WTC11 (cell line): ENCODE measurements around the gene PA2G4. TPM values are rescaled to one million over a fixed set of nuclear protein-coding genes. Genes with fewer than 3 reads are reported as not detected.

Experiments used
- ATAC-seq: fragments of 200-7000 bp; cut with Tn5 transposase; 2 replicates; pipeline ENCODE4 v1.10.0; 2021; ENCODE audit warnings: mild to moderate bottlenecking, moderate library complexity
- CTCF ChIA-PET: fragments of 300-600 bp; sonication (Branson Sonifier 250); formaldehyde crosslinking; loops from one replicate; lab custom pipeline; 2021; ENCODE audit warnings: antibody characterized with exemption; lab: Charles Lee
- POLR2A ChIA-PET: fragments of 350-600 bp; sonication (Branson Sonifier 250); formaldehyde crosslinking; loops from one replicate; lab custom pipeline; 2021; ENCODE audit warnings: antibody characterized with exemption; lab: Charles Lee
- DNase-seq: peaks from one replicate; pipeline ENCODE4 v3.0.0; 2021; ENCODE audit warnings: low spot score
- H3K27ac Mint-ChIP-seq: 2 replicates; pipeline ENCODE4 v1.8.0; 2021; ENCODE audit warnings: mixed read lengths
- H3K27me3 Mint-ChIP-seq: 2 replicates; pipeline ENCODE4 v1.8.0; 2021; ENCODE audit warnings: low read depth, mild to moderate bottlenecking, moderate library complexity, mixed read lengths
- H3K36me3 Mint-ChIP-seq: 2 replicates; pipeline ENCODE4 v1.8.0; 2021; ENCODE audit warnings: mixed read lengths
- H3K4me1 Mint-ChIP-seq: 2 replicates; pipeline ENCODE4 v1.8.0; 2022; ENCODE audit warnings: mixed read lengths
- H3K4me3 Mint-ChIP-seq: 2 replicates; pipeline ENCODE4 v1.8.0; 2021; ENCODE audit warnings: mild to moderate bottlenecking, moderate library complexity, mixed read lengths
- H3K9me3 Mint-ChIP-seq: 2 replicates; pipeline ENCODE4 v1.8.0; 2021; ENCODE audit warnings: mixed read lengths
- CBFB ChIP-seq: sonication (generic); formaldehyde crosslinking; IDR thresholded peaks from 2 replicates; pipeline ENCODE4 v1.8.1; 2022; ENCODE audit warnings: mild to moderate bottlenecking, low read depth, missing genetic modification reagents
- CTCF ChIP-seq: fragments of 200-600 bp; IDR thresholded peaks from 2 replicates; pipeline ENCODE4 v1.8.0; 2022; ENCODE audit warnings: antibody characterized with exemption
- ETV6 ChIP-seq: sonication (generic); formaldehyde crosslinking; IDR thresholded peaks from 2 replicates; pipeline ENCODE4 v1.8.1; 2022; ENCODE audit warnings: mild to moderate bottlenecking, missing genetic modification reagents
- FOXP4 ChIP-seq: sonication (generic); formaldehyde crosslinking; IDR thresholded peaks from 2 replicates; pipeline ENCODE4 v1.8.0; 2022; ENCODE audit warnings: mild to moderate bottlenecking, missing genetic modification reagents
- MYBL2 ChIP-seq: sonication (generic); formaldehyde crosslinking; IDR thresholded peaks from 2 replicates; pipeline ENCODE4 v1.8.1; 2023; ENCODE audit warnings: mild to moderate bottlenecking, moderate library complexity, missing genetic modification reagents
- NFATC4 ChIP-seq: fragments of 250-450 bp; sonication (Bioruptor Pico); IDR thresholded peaks from 2 replicates; pipeline ENCODE4 v1.9.0; 2021; ENCODE audit warnings: mild to moderate bottlenecking
- OVOL2 ChIP-seq: fragments of 250-450 bp; sonication (Bioruptor Pico); IDR thresholded peaks from 2 replicates; pipeline ENCODE4 v1.9.0; 2021; ENCODE audit warnings: mild to moderate bottlenecking, borderline replicate concordance
- SP1 ChIP-seq: sonication (generic); formaldehyde crosslinking; conservative IDR thresholded peaks from 2 replicates; pipeline ENCODE4 v1.8.1; 2022; ENCODE audit warnings: missing genetic modification reagents
- ZNF416 ChIP-seq: fragments of 250-450 bp; sonication (Bioruptor Pico); IDR thresholded peaks from 2 replicates; pipeline ENCODE4 v1.9.0; 2021; ENCODE audit warnings: mild to moderate bottlenecking, inconsistent platforms
- ZNF532 ChIP-seq: fragments of 250-450 bp; sonication (Bioruptor Pico); IDR thresholded peaks from 2 replicates; pipeline ENCODE4 v1.9.0; 2021; ENCODE audit warnings: mild to moderate bottlenecking, borderline replicate concordance
- ZNF671 ChIP-seq: fragments of 250-450 bp; sonication (Bioruptor Pico); IDR thresholded peaks from 2 replicates; pipeline ENCODE4 v1.8.0; 2021; ENCODE audit warnings: mild to moderate bottlenecking
- total RNA-seq: library from RNA; stranded (reverse); gene quantifications from 3 replicates; pipeline ENCODE4 v1.2.3, GENCODE V29; 2021
- TF ChIP-seq, protein P1 (sequence below): fragments of 250-450 bp; sonication (Bioruptor Pico); IDR thresholded peaks from 2 replicates; pipeline ENCODE4 v1.9.0; 2021; ENCODE audit warnings: mild to moderate bottlenecking
- TF ChIP-seq, protein P2 (sequence below): sonication (generic); formaldehyde crosslinking; IDR thresholded peaks from 2 replicates; pipeline ENCODE4 v1.8.1; 2022; ENCODE audit warnings: mild to moderate bottlenecking, missing genetic modification reagents, moderate library complexity, borderline replicate concordance
- TF ChIP-seq, protein P3 (sequence below): sonication (generic); formaldehyde crosslinking; IDR thresholded peaks from 2 replicates; pipeline ENCODE4 v1.8.1; 2022; ENCODE audit warnings: mild to moderate bottlenecking, moderate library complexity, missing genetic modification reagents

PA2G4 gene
- total RNA-seq, 1 experiment from 2014 or later = 249 TPM

GRCh38 chr12:56158029-56158925, 53.9 kb downstream of the PA2G4 start, which contains the start of gene MYL6 (continued):
- no peak for TF ChIP-seq FOXP4 (CRISPR knock-in tag)

GRCh38 chr12:56158926-56159461, 54.6 kb downstream of the PA2G4 start:
- Mint-ChIP-seq H3K4me3 (peak overlapping the region; percentile 96), H3K4me1 (peaks cover 49% of the 10 kb centered on the region), H3K27me3 (no peaks in the 10 kb centered on the region), H3K27ac (peak overlapping the region; percentile 93), H3K9me3 (no peaks in the 10 kb centered on the region), H3K36me3 (peaks cover 56% of the 10 kb centered on the region)
- ChIA-PET CTCF (interaction anchor here (0.8 to 2.2 kb wide), 9 partner anchors 29 to 107 kb away, joined by 3 to 11 read pairs (median 5); partner anchors contain the start of genes ESYT1, RNF41, SMARCC2 and ZC3H10), POLR2A (interaction anchor here (1.0 to 7.2 kb wide), 9 partner anchors 16 to 201 kb away, joined by 3 to 104 read pairs (median 8); partner anchors contain the start of genes ERBB3, ESYT1, PA2G4 and RNF41)
- ATAC-seq (peak; percentile 34), DNase-seq (peak; percentile 72)
- TF ChIP-seq, protein P1, sequence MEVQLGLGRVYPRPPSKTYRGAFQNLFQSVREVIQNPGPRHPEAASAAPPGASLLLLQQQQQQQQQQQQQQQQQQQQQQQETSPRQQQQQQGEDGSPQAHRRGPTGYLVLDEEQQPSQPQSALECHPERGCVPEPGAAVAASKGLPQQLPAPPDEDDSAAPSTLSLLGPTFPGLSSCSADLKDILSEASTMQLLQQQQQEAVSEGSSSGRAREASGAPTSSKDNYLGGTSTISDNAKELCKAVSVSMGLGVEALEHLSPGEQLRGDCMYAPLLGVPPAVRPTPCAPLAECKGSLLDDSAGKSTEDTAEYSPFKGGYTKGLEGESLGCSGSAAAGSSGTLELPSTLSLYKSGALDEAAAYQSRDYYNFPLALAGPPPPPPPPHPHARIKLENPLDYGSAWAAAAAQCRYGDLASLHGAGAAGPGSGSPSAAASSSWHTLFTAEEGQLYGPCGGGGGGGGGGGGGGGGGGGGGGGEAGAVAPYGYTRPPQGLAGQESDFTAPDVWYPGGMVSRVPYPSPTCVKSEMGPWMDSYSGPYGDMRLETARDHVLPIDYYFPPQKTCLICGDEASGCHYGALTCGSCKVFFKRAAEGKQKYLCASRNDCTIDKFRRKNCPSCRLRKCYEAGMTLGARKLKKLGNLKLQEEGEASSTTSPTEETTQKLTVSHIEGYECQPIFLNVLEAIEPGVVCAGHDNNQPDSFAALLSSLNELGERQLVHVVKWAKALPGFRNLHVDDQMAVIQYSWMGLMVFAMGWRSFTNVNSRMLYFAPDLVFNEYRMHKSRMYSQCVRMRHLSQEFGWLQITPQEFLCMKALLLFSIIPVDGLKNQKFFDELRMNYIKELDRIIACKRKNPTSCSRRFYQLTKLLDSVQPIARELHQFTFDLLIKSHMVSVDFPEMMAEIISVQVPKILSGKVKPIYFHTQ (CRISPR knock-in tag) = peak; percentile 22; the same call in 1 of the 2 replicates
- 0 out of 2 replicates have a peak, but pooled peaks have one; percentile 55 for TF ChIP-seq ZNF671 (CRISPR knock-in tag)
- TF ChIP-seq NFATC4 (CRISPR knock-in tag) = peak; percentile 73; the same call in 1 of the 2 replicates
- TF ChIP-seq CBFB (CRISPR knock-in tag) = no peak
- TF ChIP-seq MYBL2 (CRISPR knock-in tag) = no peak
- TF ChIP-seq, protein P2, sequence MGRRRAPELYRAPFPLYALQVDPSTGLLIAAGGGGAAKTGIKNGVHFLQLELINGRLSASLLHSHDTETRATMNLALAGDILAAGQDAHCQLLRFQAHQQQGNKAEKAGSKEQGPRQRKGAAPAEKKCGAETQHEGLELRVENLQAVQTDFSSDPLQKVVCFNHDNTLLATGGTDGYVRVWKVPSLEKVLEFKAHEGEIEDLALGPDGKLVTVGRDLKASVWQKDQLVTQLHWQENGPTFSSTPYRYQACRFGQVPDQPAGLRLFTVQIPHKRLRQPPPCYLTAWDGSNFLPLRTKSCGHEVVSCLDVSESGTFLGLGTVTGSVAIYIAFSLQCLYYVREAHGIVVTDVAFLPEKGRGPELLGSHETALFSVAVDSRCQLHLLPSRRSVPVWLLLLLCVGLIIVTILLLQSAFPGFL (CRISPR knock-in tag) = no peak
- TF ChIP-seq, protein P3, sequence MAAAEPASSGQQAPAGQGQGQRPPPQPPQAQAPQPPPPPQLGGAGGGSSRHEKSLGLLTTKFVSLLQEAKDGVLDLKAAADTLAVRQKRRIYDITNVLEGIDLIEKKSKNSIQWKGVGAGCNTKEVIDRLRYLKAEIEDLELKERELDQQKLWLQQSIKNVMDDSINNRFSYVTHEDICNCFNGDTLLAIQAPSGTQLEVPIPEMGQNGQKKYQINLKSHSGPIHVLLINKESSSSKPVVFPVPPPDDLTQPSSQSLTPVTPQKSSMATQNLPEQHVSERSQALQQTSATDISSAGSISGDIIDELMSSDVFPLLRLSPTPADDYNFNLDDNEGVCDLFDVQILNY (CRISPR knock-in tag) = no peak
- TF ChIP-seq ZNF416 (CRISPR knock-in tag) = 0 out of 2 replicates have a peak, but pooled peaks have one; percentile 19
- no peak for TF ChIP-seq CTCF
- TF ChIP-seq SP1 (CRISPR knock-in tag) = no peak
- peak; percentile 33; the same call in 1 of the 2 replicates for TF ChIP-seq ZNF532 (CRISPR knock-in tag)
- TF ChIP-seq OVOL2 (CRISPR knock-in tag) = no peak
- no peak for TF ChIP-seq ETV6 (CRISPR knock-in tag)
